Measurements from ENCODE around the gene BRD3OS.
A peak's percentile ranks its signal among the peaks of the same experiment; 100 is the strongest.
"Not testable (repeated sequence)": the region's sequence is repeated elsewhere in the genome, so short reads cannot be mapped to it uniquely, and the experiment has no call there.

The BRD3OS gene

GRCh38 chr9:134065612-134066419 lies 40.5 kb downstream of the BRD3OS start:
- peak in 3 of 5 experiments; percentile 37 to 94 (median 42) for DNase-seq

GRCh38 chr9:134066526-134066912 lies 41.2 kb downstream of the BRD3OS start:
- DNase-seq = no peak

- DNase-seq = peak in 4 of 5 experiments; percentile 23 to 62 (median 50)
These were observed 41.9 kb downstream of the BRD3OS start for GRCh38 chr9:134066913-134067851.

GRCh38 chr9:134067904-134068743 lies 42.8 kb downstream of the BRD3OS start, which contains the start of gene BRD3:
TSS of gene BRD3 (minus strand) at chr9:134068026. CDS start at chr9:134053477, 14,549 bp downstream.
- DNase-seq = peak; percentile 67 to 95 (median 78)

GRCh38 chr9:134068744-134069479 lies 43.6 kb downstream of the BRD3OS start:
- peak in 1 of 5 experiments; percentile 72 for DNase-seq

GRCh38 chr9:134069480-134070399 lies 44.5 kb downstream of the BRD3OS start:
- DNase-seq = no peak

GRCh38 chr9:134071149-134071548 lies 45.9 kb downstream of the BRD3OS start:
- no peak for DNase-seq

- not testable (repeated sequence) for DNase-seq
These were observed 47.4 kb downstream of the BRD3OS start for GRCh38 chr9:134072683-134073082.

GRCh38 chr9:134073500-134073899 lies 48.2 kb downstream of the BRD3OS start:
- DNase-seq = no peak

GRCh38 chr9:134075689-134076088 lies 50.4 kb downstream of the BRD3OS start:
- not testable (repeated sequence) for DNase-seq

GRCh38 chr9:134076644-134077043 lies 51.4 kb downstream of the BRD3OS start:
- DNase-seq = no peak

All from T-helper 2 cell (primary cell).